GM12875 (cell line): ENCODE data around the gene CYP11A1.
"Not testable (repeated sequence)": the region's sequence is repeated elsewhere in the genome, so short reads cannot be mapped to it uniquely, and the experiment has no call there.

Experiments used
- H3K4me3 ChIP-seq: one replicate; pipeline ENCODE4 v1.5.1; 2011; ENCODE audit warnings: low read depth, low read length, control low read depth
- CTCF ChIP-seq: IDR thresholded peaks from 2 replicates; pipeline ENCODE4 v1.5.1; 2011; ENCODE audit warnings: low read depth, mild to moderate bottlenecking, control low read depth, inconsistent platforms, low read length, moderate library complexity, borderline replicate concordance; ENCODE audit not compliant: insufficient read depth

CYP11A1 gene

DNA sequence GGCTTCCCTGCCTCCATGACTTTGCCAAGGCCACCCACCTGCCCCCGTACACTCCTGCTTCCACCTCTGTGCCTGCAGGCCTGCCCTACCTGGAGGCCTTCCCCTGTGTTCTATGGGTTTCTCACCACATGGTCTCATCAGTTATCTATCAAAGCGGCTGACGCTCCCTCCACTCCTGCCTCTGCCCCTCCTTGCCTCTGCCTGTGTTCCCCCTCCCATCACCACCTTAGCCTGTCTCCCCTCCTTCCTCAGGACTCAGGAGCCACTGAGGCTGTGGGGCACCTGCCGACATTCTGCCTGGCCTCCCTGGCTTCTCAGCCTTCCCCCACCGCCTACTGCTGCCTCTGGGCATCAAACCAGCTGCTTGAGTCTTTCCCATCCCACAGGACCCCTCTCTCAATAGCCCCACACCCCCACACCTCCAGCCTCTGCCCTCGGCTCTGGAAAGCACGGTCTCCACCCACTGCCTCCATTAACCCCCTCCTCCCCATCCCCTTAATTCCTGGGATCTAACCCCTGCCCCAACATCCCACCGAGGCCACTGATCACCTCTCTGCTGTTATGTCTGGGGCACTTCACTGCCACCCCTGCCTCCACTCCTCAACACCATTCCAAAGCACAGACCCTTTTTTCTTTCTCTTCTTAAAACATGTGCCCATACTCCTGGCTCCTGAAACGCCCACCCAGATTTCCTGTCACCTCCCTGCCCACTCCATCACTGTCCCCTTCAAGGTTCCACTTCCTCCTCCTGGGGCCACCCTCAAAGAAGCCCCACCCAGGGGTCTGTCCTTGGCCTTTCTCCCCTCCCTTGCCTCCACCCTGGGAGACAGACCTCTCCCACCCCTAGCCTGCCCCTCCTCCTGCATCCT is 24.4 kb upstream of the CYP11A1 start:
- no peak for TF ChIP-seq CTCF

GRCh38 chr15:74390647-74391288 is 23.3 kb upstream of the CYP11A1 start:
- TF ChIP-seq CTCF, result no peak

More for the DNA sequence above, 24.4 kb upstream of the CYP11A1 start:
- no peak overlapping the region for H3K4me3 ChIP-seq

GRCh38 chr15:74390049-74390646 is 22.7 kb upstream of the CYP11A1 start:
- not testable (repeated sequence) for H3K4me3 ChIP-seq

More at GRCh38 chr15:74390647-74391288, 23.3 kb upstream of the CYP11A1 start:
- peak overlapping the region; percentile 15 for H3K4me3 ChIP-seq

GRCh38 chr15:74389241-74390048 is 22.0 kb upstream of the CYP11A1 start:
- no peak overlapping the region for H3K4me3 ChIP-seq
- TF ChIP-seq CTCF, result no peak

DNA sequence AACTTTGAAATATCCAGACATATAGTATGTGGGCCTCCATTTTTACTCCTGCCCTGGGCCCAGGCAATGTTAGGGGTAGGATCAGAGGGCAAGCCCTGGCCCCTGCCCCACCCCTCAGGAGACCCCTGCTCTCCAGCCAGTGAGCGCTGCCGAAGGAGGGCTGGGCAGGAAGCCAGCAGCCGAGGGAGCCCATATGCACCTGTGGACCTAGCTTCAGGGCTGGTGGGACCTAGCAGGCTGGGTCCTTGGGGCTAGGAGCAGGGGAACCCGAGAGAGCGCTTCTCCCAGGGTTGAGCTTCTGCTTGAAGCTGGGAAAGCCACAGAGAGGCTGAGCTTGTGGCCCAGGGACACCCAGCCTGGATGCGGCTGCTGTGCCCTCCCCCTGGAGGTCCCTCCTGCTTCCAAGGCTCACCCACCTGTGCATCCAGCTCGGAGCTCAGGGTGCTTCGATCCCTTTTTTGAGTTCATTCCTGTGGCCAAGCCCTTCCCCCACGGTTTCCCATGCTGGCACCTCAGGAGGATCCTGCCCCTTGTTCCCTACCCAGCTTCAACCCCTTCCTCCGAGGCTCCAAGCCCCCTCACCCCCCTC is 21.0 kb upstream of the CYP11A1 start:
- no peak overlapping the region for H3K4me3 ChIP-seq

GRCh38 chr15:74387621-74388362 is 20.3 kb upstream of the CYP11A1 start:
- peak overlapping the region; percentile 17 for H3K4me3 ChIP-seq
- no peak for TF ChIP-seq CTCF

More for the DNA sequence above, 21.0 kb upstream of the CYP11A1 start:
- TF ChIP-seq CTCF, result no peak
